SK-N-SH (cell line): ENCODE measurements around the gene INO80D. TPM values are rescaled to one million over a fixed set of nuclear protein-coding genes. Genes with fewer than 3 reads are reported as not detected.
"Not testable (repeated sequence)": the region's sequence is repeated elsewhere in the genome, so short reads cannot be mapped to it uniquely, and the experiment has no call there.

Experiments
- CTCF ChIA-PET: fragments of 300-600, 350-600 bp; formaldehyde crosslinking; extraction: SDS; loops from one replicate; lab custom pipeline; 2021; lab: Yijun Ruan, JAX
- POLR2A ChIA-PET: fragments of 350-600 bp; sonication (Branson Sonifier 250); formaldehyde crosslinking; extraction: SDS; loops from one replicate; lab custom pipeline; 2020; ENCODE audit warnings: antibody characterized with exemption, inconsistent platforms; lab: Yijun Ruan, JAX
- DNase-seq: peaks from one replicate; pipeline ENCODE4 v3.0.0; 2012
- H2AFZ ChIP-seq: fragments of 200-600 bp; sonication (generic); 2 replicates; pipeline ENCODE4 v1.8.1; 2016; ENCODE audit warnings: antibody characterized with exemption, mild to moderate bottlenecking, low read depth
- H3F3A ChIP-seq: fragments of 200-600 bp; sonication (generic); replicated peaks from 2 replicates; pipeline ENCODE3; 2016; ENCODE audit warnings: antibody characterized with exemption, mild to moderate bottlenecking; ENCODE audit not compliant: insufficient read depth
- H3K27ac ChIP-seq, 2 experiments: fragments of 200-500 bp in 1 of 2; fragments of 200-600 bp in 1 of 2; sonication (Bioruptor generic) in 1 of 2; sonication (generic), shearing (Covaris generic) in 1 of 2; 2 replicates each; pipeline versions ENCODE4 v1.5.1 to v1.6.1; 2014 to 2016; ENCODE audit warnings: low read depth in 2 of 2, inconsistent platforms in 1 of 2, low read length in 1 of 2, mild to moderate bottlenecking in 1 of 2, mixed read lengths in 1 of 2
- H3K27me3 ChIP-seq: fragments of 200-600 bp; sonication (generic), shearing (Covaris generic); 2 replicates; pipeline ENCODE4 v1.6.1; 2016; ENCODE audit warnings: mixed run types; ENCODE audit not compliant: insufficient read depth
- H3K36me3 ChIP-seq, 2 experiments: fragments of 200-500 bp in 1 of 2; fragments of 200-600 bp in 1 of 2; sonication (Bioruptor generic) in 1 of 2; sonication (generic) in 1 of 2; replicated peaks in 1 of 2; 2 replicates each; pipeline versions ENCODE3 to v1.5.1; 2014 to 2016; ENCODE audit warnings: low read length in 1 of 2, mild to moderate bottlenecking in 1 of 2; ENCODE audit not compliant: insufficient read depth in 2 of 2, control insufficient read depth in 1 of 2
- H3K4me1 ChIP-seq, 2 experiments: fragments of 200-500 bp in 1 of 2; fragments of 200-600 bp in 1 of 2; sonication (Bioruptor generic) in 1 of 2; sonication (generic), shearing (Covaris generic) in 1 of 2; 2 replicates each; pipeline versions ENCODE4 v1.5.1 to v1.6.1; 2014 to 2016; ENCODE audit warnings: low read depth in 1 of 2, low read length in 1 of 2, mixed run types in 1 of 2; ENCODE audit not compliant: insufficient read depth in 2 of 2, control insufficient read depth in 1 of 2
- H3K4me2 ChIP-seq: fragments of 200-600 bp; sonication (generic), shearing (Covaris generic); 2 replicates; pipeline ENCODE4 v1.6.1; 2017; ENCODE audit warnings: mixed run types
- H3K4me3 ChIP-seq, 2 experiments: fragments of 200-500 bp in 1 of 2; fragments of 200-600 bp in 1 of 2; sonication (Bioruptor generic) in 1 of 2; sonication (generic), shearing (Covaris generic) in 1 of 2; 2 replicates each; pipeline versions ENCODE4 v1.5.1 to v1.8.1; 2014 to 2016; ENCODE audit warnings: low read depth in 2 of 2, inconsistent platforms in 1 of 2, low read length in 1 of 2, mild to moderate bottlenecking in 1 of 2, mixed read lengths in 1 of 2, moderate library complexity in 1 of 2
- H3K79me2 ChIP-seq: fragments of 200-600 bp; sonication (generic); 2 replicates; pipeline ENCODE4 v1.8.1; 2017; ENCODE audit warnings: mild to moderate bottlenecking; ENCODE audit not compliant: insufficient read depth
- H3K9ac ChIP-seq: fragments of 200-600 bp; sonication (generic); 2 replicates; pipeline ENCODE4 v1.6.1; 2017; ENCODE audit warnings: mixed run types
- H3K9me2 ChIP-seq: fragments of 200-600 bp; sonication (generic); 2 replicates; pipeline ENCODE4 v1.6.1; 2017; ENCODE audit warnings: mixed run types
- H3K9me3 ChIP-seq: fragments of 200-600 bp; sonication (generic); 2 replicates; pipeline ENCODE4 v1.6.1; 2017; ENCODE audit warnings: mixed run types, mild to moderate bottlenecking, moderate library complexity
- H4K20me1 ChIP-seq: fragments of 200-600 bp; sonication (generic); 2 replicates; pipeline ENCODE4 v1.6.1; 2017; ENCODE audit warnings: mild to moderate bottlenecking, mixed run types; ENCODE audit not compliant: insufficient read depth
- CTCF ChIP-seq: fragments of 200-600 bp; sonication (generic); IDR thresholded peaks from 2 replicates; pipeline ENCODE4 v1.6.1; 2017; ENCODE audit warnings: antibody characterized with exemption, mild to moderate bottlenecking, moderate library complexity
- ELF1 ChIP-seq: IDR thresholded peaks from 2 replicates; pipeline ENCODE4 v1.4.0; 2012
- EZH2phosphoT487 ChIP-seq: fragments of 200-600 bp; sonication (generic); IDR thresholded peaks from 2 replicates; pipeline ENCODE4 v1.6.1; 2017; ENCODE audit warnings: low read depth, mixed run types, mild to moderate bottlenecking, antibody characterized with exemption, moderate library complexity, borderline replicate concordance
- GABPA ChIP-seq: IDR thresholded peaks from 2 replicates; pipeline ENCODE4 v1.4.0; 2012; ENCODE audit warnings: low read depth, mild to moderate bottlenecking
- NFIC ChIP-seq: IDR thresholded peaks from 2 replicates; pipeline ENCODE4 v1.4.0; 2012; ENCODE audit warnings: borderline replicate concordance
- POLR2AphosphoS5 ChIP-seq: IDR thresholded peaks from 2 replicates; pipeline ENCODE4 v1.6.1; 2012; ENCODE audit warnings: low read depth, low read length
- REST ChIP-seq: IDR thresholded peaks from 2 replicates; pipeline ENCODE4 v1.6.1; 2012; ENCODE audit warnings: mild to moderate bottlenecking, low read depth, low read length, moderate library complexity
- RXRA ChIP-seq: IDR thresholded peaks from 2 replicates; pipeline ENCODE4 v1.4.0; 2012; ENCODE audit warnings: low read depth, mild to moderate bottlenecking, borderline replicate concordance
- TEAD4 ChIP-seq: IDR thresholded peaks from 2 replicates; pipeline ENCODE4 v1.4.0; 2012; ENCODE audit warnings: mild to moderate bottlenecking, borderline replicate concordance; ENCODE audit not compliant: insufficient read depth
- WGBS: methylation state at CpG from one replicate; pipeline ENCODE4 v1.1.6; 2017; ENCODE audit warnings: low lambda C conversion rate; 5-methylcytosine and 5-hydroxymethylcytosine counted together
- polyA plus RNA-seq, 3 experiments: library from polyadenylated mRNA; depleted of rRNA; stranded (reverse); fragments of >200 nt; gene quantifications; 2 replicates each; pipeline ENCODE4 v1.2.3, GENCODE V29; 2012
- TF ChIP-seq, protein P1 (sequence below): IDR thresholded peaks from 2 replicates; pipeline ENCODE4 v1.4.0; 2012; ENCODE audit warnings: low read depth, borderline replicate concordance

INO80D gene
- polyA plus RNA-seq, 1 of the 3 experiments (the other 2 are of a cell fraction): 0.69 TPM

DNA sequence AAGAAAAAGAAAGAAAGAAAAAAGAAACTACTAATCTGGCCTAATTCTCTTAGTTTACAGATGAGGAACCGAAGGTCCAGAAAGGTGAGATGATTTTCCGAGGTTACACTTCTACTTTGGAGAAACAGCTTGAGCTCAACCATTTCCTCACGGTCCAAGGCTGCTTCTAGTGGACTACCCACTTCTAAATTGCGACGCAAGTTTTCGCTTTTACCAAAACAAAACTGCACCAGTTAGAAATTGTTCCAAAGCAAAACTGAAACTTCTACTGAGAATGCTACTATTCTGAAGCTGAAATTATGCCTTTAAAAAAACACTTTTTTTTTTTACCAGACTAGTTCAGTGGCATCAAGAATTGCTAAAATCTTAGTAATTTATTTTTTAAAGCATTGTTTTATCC is 101.6 kb downstream of the INO80D start:
- Histone ChIP-seq H3K4me3 (no peak overlapping the region), H3K27ac (no peak overlapping the region), H3F3A (no peaks in the 10 kb centered on the region), H3K4me1 (no peaks in the 10 kb centered on the region), H3K9me2 (no peaks in the 10 kb centered on the region), H3K4me2 (no peak overlapping the region), H3K36me3 (no peaks in the 10 kb centered on the region), H2AFZ (no peak overlapping the region), H3K9me3 (no peaks in the 10 kb centered on the region), H3K9ac (no peak overlapping the region), H3K27me3 (no peaks in the 10 kb centered on the region), H4K20me1 (no peaks in the 10 kb centered on the region), H3K79me2 (no peaks in the 10 kb centered on the region)
- CTCF ChIA-PET: no interaction called here
- no peak for DNase-seq
- POLR2A ChIA-PET: no interaction called here
- 95% methylated on average over 6 of the region's 6 CpGs for WGBS
- no peak for TF ChIP-seq TEAD4
- TF ChIP-seq GABPA: no peak
- TF ChIP-seq RXRA: no peak

DNA sequence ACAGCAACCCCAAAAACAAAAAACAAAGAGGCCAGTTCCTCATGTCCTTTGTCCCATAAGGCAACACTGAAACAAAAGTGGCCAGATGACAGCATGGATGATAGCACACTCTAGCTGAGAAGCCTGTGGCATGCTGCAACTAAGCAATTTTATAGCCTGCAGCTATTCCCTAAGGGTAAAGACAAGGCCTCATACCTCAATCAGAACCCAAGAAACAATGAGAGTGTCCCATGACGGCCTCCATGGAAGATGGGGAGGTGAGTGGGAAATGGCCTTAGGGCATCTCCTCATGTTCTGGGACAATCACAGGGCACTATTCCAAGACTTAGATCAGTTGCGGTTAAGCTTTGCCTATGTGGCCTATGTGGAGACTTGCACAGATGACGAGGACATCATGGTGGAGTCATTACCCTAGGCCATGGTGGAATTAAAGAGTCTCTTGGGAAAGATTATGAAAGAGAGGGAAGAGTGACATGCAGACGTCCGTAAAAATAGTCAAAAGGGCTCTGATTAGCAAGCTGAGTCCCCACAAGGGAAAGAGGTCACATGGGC is 103.1 kb downstream of the INO80D start:
- Histone ChIP-seq H3K27me3 (no peaks in the 10 kb centered on the region), H3K36me3 (no peaks in the 10 kb centered on the region), H3K9me2 (no peaks in the 10 kb centered on the region), H2AFZ (no peak overlapping the region), H3K4me3 (no peak overlapping the region), H3K79me2 (no peaks in the 10 kb centered on the region), H3F3A (no peaks in the 10 kb centered on the region), H3K9ac (no peak overlapping the region), H3K4me1 (no peaks in the 10 kb centered on the region), H4K20me1 (no peaks in the 10 kb centered on the region), H3K27ac (no peak overlapping the region), H3K9me3 (no peaks in the 10 kb centered on the region), H3K4me2 (no peak overlapping the region)
- DNase-seq: no peak
- TF ChIP-seq REST (no peak), EZH2phosphoT487 (no peak), ELF1 (no peak), NFIC (no peak), POLR2AphosphoS5 (no peak), CTCF (no peak)
- TF ChIP-seq, protein P1, sequence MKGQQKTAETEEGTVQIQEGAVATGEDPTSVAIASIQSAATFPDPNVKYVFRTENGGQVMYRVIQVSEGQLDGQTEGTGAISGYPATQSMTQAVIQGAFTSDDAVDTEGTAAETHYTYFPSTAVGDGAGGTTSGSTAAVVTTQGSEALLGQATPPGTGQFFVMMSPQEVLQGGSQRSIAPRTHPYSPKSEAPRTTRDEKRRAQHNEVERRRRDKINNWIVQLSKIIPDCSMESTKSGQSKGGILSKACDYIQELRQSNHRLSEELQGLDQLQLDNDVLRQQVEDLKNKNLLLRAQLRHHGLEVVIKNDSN: no peak
- WGBS: 86% methylated on average over 5 of the region's 5 CpGs
- ChIA-PET POLR2A (interaction anchor here (0.6 kb wide), 1 partner anchor 126 kb away, joined by 3 read pairs; no protein-coding TSS in a partner anchor), CTCF (no interaction called here)

DNA sequence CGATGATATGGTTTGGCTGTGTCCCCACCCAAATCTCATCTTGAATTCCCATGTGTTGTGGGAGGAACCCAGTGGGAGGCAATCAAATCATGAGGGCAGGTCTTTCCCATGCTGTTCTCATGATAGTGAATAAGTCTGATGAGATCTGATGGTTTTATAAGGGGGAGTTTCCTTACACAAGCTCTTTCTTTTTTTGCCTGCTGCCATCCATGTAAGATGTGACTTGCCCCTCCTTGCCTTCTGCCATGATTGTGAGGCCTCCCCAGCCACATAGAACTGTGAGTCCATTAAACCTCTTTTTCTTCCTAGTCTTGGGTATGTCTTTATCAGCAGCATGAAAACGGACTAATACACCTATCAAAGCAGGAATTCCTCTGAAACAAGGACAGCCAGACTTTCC is 107.2 kb downstream of the INO80D start:
- H3K9me2 ChIP-seq, H2AFZ ChIP-seq, H3K4me2 ChIP-seq, H3F3A ChIP-seq, H3K36me3 ChIP-seq, H4K20me1 ChIP-seq, H3K4me1 ChIP-seq, DNase-seq, H3K9me3 ChIP-seq, H3K27ac ChIP-seq, POLR2A ChIA-PET, CTCF ChIA-PET, H3K27me3 ChIP-seq, H3K79me2 ChIP-seq, H3K9ac ChIP-seq, H3K4me3 ChIP-seq: not testable (repeated sequence)
- 67% methylated on average over 2 of the region's 2 CpGs for WGBS

GRCh38 chr2:205977699-205978098 is 108.3 kb downstream of the INO80D start:
- H3K4me2 ChIP-seq, H3K79me2 ChIP-seq, H3K27me3 ChIP-seq, H4K20me1 ChIP-seq, H3K4me1 ChIP-seq, H3F3A ChIP-seq, H3K36me3 ChIP-seq, H3K27ac ChIP-seq, H3K9me2 ChIP-seq, H3K9me3 ChIP-seq, POLR2A ChIA-PET, H2AFZ ChIP-seq, H3K4me3 ChIP-seq, H3K9ac ChIP-seq, DNase-seq, CTCF ChIA-PET: not testable (repeated sequence)
- WGBS: 67% methylated on average over 6 of the region's 7 CpGs
